ENCODE measurements around the gene CLMN. TPM values are rescaled to one million over a fixed set of nuclear protein-coding genes. Genes with fewer than 3 reads are reported as not detected.
A peak's percentile ranks its signal among the peaks of the same experiment; 100 is the strongest.

CLMN gene
- total and polyA plus RNA-seq, 10 of the 15 experiments (the other 5 are each of a cell fraction or from before 2014, with no cell fraction given), result 7.8 to 49.3 (median 18.5) TPM

DNA sequence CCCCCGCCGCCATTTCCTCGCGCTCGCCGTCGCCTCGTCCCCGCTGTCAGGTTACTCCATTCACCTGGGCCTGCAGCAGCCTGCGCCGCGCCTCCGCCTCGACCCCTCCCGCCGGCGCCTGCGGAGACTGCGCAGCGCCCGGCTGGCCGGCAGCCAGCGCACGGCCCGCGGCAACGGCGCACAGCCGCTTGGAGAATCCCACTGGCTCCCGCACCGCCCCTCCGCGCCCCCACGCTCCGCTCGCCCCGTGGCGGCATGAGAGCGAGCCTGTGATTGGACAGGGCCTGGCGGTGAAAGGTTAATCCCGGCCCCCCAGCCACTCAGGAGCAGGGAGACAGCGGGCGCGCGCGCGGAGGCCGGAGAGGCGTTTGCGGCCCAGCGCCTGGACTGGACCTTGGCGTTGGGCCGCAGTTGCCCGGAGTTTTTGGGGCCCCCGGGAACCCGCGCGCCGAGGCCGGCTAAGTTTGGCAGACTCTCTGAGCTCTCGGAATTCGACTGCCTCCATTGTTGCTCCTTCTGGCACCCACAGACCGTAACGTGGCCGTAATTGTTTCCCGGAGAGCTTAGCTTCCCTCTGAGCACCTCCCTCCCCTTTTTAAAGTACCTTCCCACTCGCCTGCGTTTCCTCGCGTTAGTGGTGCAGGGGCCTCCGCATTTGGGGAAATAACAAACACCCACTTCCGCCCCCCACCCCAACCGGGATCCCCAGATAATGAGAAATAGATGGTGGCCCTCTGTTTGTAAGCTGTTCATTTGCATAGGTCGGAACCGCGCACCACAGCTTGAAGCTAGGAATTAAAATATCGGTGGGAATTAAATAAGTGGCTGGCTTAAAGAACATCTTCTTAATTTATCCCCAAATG is 162.2 kb downstream of the CLMN start, which contains the start of gene DICER1 (continued):
- peak; percentile 27; the same call in 1 of the 2 replicates for TF ChIP-seq ATF2 (IDR thresholded peaks at IDR 0.05; ENCODE audit: low read length)
- no peak for TF ChIP-seq SREBF1 (IDR thresholded peaks at IDR 0.05; ENCODE audit: low read length)
- no peak for TF ChIP-seq SMAD1 (IDR thresholded peaks at IDR 0.05; ENCODE audit: low read depth, partially characterized antibody)
- 0 out of 2 replicates have a peak, but pooled peaks have one; percentile 27 for TF ChIP-seq BACH1 (IDR thresholded peaks at IDR 0.05; ENCODE audit: borderline replicate concordance)
- peak; percentile 44; the same call in 1 of the 2 replicates for TF ChIP-seq SPI1 (IDR thresholded peaks at IDR 0.05; ENCODE audit: borderline replicate concordance, insufficient read depth, low read depth, low read length)
- TF ChIP-seq LARP7 (IDR thresholded peaks at IDR 0.05), result peak; percentile 16; the same call in 1 of the 2 replicates
- TF ChIP-seq PAX8 (IDR thresholded peaks at IDR 0.05), result no peak
- no peak for TF ChIP-seq CUX1 (IDR thresholded peaks at IDR 0.05; ENCODE audit: insufficient replicate concordance, low read depth, low read length)
- peak; percentile 61 for TF ChIP-seq RUNX3 (IDR thresholded peaks at IDR 0.05; ENCODE audit: low read length)
- peak; percentile 84 for TF ChIP-seq SREBF2 (IDR thresholded peaks at IDR 0.05; ENCODE audit: low read length)
- TF ChIP-seq ZNF207 (IDR thresholded peaks at IDR 0.05; ENCODE audit: borderline replicate concordance), result peak; percentile 73
- TF ChIP-seq ETV6 (conservative IDR thresholded peaks at IDR 0.05 in 1 of 2, IDR thresholded peaks at IDR 0.05 in 1 of 2; ENCODE audit: borderline replicate concordance in 1 of 2, low read depth in 1 of 2), result peak in 1 of 2 experiments; percentile 75; a peak in 2 of 4 replicates
- no peak for TF ChIP-seq ESRRA (IDR thresholded peaks at IDR 0.05; ENCODE audit: low read length)
- TF ChIP-seq ZZZ3 (IDR thresholded peaks at IDR 0.05; ENCODE audit: control insufficient read depth, insufficient read length, low read depth), result no peak
- no peak for TF ChIP-seq REST (IDR thresholded peaks at IDR 0.05; ENCODE audit: low read depth, low read length)

Measured in GM12878 (cell line).